ENCODE results near the gene LIPC. TPM values are rescaled to one million over a fixed set of nuclear protein-coding genes. Genes with fewer than 3 reads are reported as not detected.
A peak's percentile ranks its signal among the peaks of the same experiment; 100 is the strongest.

LIPC gene
- total RNA-seq, 2 donors from 2014 or later: 0.52 to 0.59 TPM

GRCh38 chr15:58534556-58534955 lies 102.8 kb downstream of the LIPC start:
- no peaks in the 10 kb centered on the region for H3K36me3 ChIP-seq
- DNase-seq (ENCODE audit: low spot score): no peak
- H3K4me1 ChIP-seq: no peaks in the 10 kb centered on the region
- H3K9me3 ChIP-seq: no peaks in the 10 kb centered on the region
- TF ChIP-seq, protein P1, sequence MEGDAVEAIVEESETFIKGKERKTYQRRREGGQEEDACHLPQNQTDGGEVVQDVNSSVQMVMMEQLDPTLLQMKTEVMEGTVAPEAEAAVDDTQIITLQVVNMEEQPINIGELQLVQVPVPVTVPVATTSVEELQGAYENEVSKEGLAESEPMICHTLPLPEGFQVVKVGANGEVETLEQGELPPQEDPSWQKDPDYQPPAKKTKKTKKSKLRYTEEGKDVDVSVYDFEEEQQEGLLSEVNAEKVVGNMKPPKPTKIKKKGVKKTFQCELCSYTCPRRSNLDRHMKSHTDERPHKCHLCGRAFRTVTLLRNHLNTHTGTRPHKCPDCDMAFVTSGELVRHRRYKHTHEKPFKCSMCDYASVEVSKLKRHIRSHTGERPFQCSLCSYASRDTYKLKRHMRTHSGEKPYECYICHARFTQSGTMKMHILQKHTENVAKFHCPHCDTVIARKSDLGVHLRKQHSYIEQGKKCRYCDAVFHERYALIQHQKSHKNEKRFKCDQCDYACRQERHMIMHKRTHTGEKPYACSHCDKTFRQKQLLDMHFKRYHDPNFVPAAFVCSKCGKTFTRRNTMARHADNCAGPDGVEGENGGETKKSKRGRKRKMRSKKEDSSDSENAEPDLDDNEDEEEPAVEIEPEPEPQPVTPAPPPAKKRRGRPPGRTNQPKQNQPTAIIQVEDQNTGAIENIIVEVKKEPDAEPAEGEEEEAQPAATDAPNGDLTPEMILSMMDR (IDR thresholded peaks at IDR 0.05): no peak
- no peaks in the 10 kb centered on the region for H3K27me3 ChIP-seq
- H3K4me3 ChIP-seq: no peak overlapping the region
- no peak overlapping the region for H3K27ac ChIP-seq

GRCh38 chr15:58535337-58535736 lies 103.5 kb downstream of the LIPC start:
- no peaks in the 10 kb centered on the region for H3K36me3 ChIP-seq
- no peaks in the 10 kb centered on the region for H3K4me1 ChIP-seq
- TF ChIP-seq, protein P1 (IDR thresholded peaks at IDR 0.05): no peak
- H3K9me3 ChIP-seq: no peaks in the 10 kb centered on the region
- no peak for DNase-seq (ENCODE audit: low spot score)
- no peak overlapping the region for H3K4me3 ChIP-seq
- no peaks in the 10 kb centered on the region for H3K27me3 ChIP-seq
- H3K27ac ChIP-seq: no peak overlapping the region

DNA sequence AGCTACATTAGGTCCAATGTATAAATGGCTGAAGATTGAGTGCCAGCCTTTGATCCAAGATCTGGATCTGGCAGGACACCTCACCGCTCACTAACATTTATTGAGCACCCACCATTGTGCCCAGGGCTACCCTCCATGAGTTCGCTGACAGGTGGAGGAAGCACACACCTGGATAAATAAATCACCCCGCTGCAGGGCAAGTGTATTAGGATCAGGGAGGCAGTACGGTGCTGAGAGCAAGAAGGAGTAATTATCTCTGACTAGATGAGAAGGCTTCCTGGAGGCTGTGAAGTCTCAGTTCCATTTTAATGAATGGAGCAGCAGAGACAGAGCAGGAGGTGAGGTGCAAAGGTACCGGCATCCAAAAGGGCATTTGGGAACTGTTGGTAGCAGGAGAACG lies 104.1 kb downstream of the LIPC start:
- Histone ChIP-seq H3K27ac (no peak overlapping the region), H3K36me3 (no peaks in the 10 kb centered on the region), H3K4me1 (no peaks in the 10 kb centered on the region), H3K9me3 (no peaks in the 10 kb centered on the region), H3K4me3 (no peak overlapping the region), H3K27me3 (no peaks in the 10 kb centered on the region)
- TF ChIP-seq, protein P1 (IDR thresholded peaks at IDR 0.05): no peak
- no peak for DNase-seq (ENCODE audit: low spot score)

DNA sequence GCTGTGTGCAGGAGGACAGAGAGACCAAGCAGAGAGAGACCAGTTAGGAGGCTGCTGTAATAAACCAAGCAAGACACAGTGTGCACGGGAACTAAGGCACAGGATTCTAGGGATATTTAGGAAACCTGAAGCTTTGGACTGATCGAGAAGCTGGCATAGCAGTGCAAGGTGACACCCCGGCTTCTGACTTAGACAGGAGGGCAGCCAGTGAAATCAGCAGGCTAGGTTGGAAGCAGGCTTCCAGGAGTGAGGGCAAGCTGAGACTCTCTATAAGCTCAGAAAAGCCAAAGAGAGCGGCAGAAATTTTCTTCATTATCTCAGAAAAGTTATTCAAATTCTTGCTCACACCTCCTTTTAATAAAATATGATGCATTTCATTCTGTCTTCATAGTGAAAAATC lies 104.6 kb downstream of the LIPC start:
- DNase-seq (ENCODE audit: low spot score): no peak
- H3K36me3 ChIP-seq: no peaks in the 10 kb centered on the region
- H3K27ac ChIP-seq: no peak overlapping the region
- H3K9me3 ChIP-seq: no peaks in the 10 kb centered on the region
- H3K27me3 ChIP-seq: no peaks in the 10 kb centered on the region
- H3K4me3 ChIP-seq: no peak overlapping the region
- no peaks in the 10 kb centered on the region for H3K4me1 ChIP-seq
- TF ChIP-seq, protein P1 (IDR thresholded peaks at IDR 0.05): no peak

GRCh38 chr15:58537033-58537432 lies 105.2 kb downstream of the LIPC start:
- Histone ChIP-seq H3K27ac (no peak overlapping the region), H3K9me3 (no peaks in the 10 kb centered on the region), H3K27me3 (no peaks in the 10 kb centered on the region), H3K4me3 (no peak overlapping the region), H3K4me1 (no peaks in the 10 kb centered on the region), H3K36me3 (no peaks in the 10 kb centered on the region)
- DNase-seq (ENCODE audit: low spot score): peak; percentile 46
- TF ChIP-seq, protein P1 (IDR thresholded peaks at IDR 0.05): no peak

GRCh38 chr15:58538225-58538727 lies 106.5 kb downstream of the LIPC start:
- Histone ChIP-seq H3K36me3 (no peaks in the 10 kb centered on the region), H3K4me3 (no peak overlapping the region), H3K9me3 (no peaks in the 10 kb centered on the region), H3K27me3 (no peaks in the 10 kb centered on the region), H3K4me1 (no peaks in the 10 kb centered on the region), H3K27ac (no peak overlapping the region)
- no peak for DNase-seq (ENCODE audit: low spot score)
- TF ChIP-seq, protein P1 (IDR thresholded peaks at IDR 0.05): no peak

Measured in right atrium auricular region (tissue), 2 donors.